Measurements from ENCODE around the gene ZNG1F. TPM values are rescaled to one million over a fixed set of nuclear protein-coding genes. Genes with fewer than 3 reads are reported as not detected.

Gene ZNG1F
- 3.3 and 3.7 TPM in 2 replicates for total RNA-seq

DNA sequence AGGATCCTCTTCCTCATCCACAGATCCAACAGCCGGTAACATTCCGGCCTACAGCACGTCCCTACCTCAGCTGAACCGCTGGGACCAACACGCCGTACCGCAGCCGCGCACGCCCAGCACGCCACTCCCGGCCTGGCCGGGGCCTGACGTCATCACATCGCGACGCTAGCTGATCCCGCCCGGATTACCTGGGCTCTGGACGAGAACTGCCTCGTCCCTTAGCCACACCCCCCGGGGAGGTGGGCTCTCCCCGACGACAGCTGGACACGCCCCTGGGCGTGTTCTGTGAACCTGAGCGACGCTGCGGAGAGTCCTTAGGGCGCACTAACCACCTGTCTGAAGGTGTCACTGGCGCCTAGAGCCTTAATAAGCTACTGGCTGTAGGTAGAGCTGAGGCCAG, at the start of gene ZNG1F:
ZNG1F (minus strand) TSS at position 101 of the 400 bp plus-strand sequence; CDS start at position 42, 59 bp downstream.

DNA sequence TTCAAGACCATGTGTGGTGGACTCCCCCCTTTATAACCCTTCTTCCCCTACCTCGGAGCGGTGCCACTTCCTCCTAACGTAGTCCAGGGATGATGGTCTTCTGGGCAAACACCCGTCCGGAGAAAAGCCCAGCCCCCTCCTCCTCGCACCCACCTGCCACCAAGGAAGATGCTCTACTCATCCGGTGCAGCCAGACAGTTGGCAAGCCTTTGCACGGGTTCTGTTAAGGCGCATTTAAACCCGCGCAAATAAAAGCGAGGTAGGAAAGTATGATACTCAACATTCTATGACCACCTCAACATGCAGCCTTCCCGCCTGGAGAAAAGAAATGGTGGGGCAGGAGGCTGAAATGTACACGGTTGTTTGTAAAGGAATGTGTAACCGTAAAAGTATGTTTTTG, 60.5 kb downstream of the ZNG1F start, which contains the start of gene FOXD4L6:
FOXD4L6 (minus strand) TSS at position 101 of the 400 bp plus-strand sequence. CDS start 298 bp downstream, outside the sequence.

Other genes with a start within 250 kb of the ZNG1F start
- under 0.01 and 0.09 TPM in 2 replicates for gene FOXD4L6, start 60.6 kb downstream of the ZNG1F start, total RNA-seq